GM18526 (cell line): ENCODE results near the gene HOXD8.

Source experiments
- POLR2A ChIP-seq: IDR thresholded peaks from 3 replicates; pipeline ENCODE4 v1.6.1; 2011; ENCODE audit not compliant: insufficient read length; ENCODE audit errors: extremely low read depth

Gene HOXD8

DNA sequence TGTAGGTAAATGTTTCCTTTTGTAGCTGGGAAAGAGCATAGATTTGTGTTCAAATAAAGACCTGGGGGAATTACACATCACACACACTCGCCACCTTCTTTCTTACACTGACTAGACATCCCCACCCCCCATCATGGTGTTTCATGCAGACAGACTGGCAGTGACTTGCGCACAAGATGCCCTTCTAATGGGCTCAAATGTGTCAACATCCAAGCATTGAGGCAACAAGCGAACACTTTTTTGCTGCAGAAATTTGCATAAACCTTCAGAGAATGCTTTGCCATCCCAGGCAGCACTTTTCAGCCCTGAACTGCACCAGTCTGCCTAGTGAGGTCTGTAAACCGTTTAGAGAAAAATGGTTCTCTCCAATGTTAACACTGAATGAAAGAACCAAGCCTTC is 4.5 kb downstream of the HOXD8 start:
- no peak for TF ChIP-seq POLR2A

DNA sequence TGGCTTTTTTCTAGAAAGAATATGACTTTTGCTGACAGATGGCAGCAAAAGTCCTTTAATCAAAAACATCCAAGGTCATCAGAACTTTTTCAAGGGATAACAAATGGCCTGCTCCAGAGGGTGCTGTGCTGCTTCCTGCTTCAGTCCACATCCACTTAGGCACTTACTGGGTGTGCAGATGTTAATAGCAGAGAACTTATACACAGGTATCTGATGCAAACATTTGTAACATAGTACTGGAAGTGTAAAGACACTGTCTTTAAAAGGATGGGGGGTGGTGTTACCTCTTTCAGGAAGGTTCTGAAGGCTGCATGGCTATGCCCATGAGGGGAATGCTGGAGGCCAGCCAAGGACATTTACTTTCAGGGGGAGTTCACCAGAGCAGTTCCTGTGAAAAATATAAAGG is 5.5 kb downstream of the HOXD8 start:
- no peak for TF ChIP-seq POLR2A

GRCh38 chr2:176136374-176137251 is 7.1 kb downstream of the HOXD8 start:
- no peak for TF ChIP-seq POLR2A

DNA sequence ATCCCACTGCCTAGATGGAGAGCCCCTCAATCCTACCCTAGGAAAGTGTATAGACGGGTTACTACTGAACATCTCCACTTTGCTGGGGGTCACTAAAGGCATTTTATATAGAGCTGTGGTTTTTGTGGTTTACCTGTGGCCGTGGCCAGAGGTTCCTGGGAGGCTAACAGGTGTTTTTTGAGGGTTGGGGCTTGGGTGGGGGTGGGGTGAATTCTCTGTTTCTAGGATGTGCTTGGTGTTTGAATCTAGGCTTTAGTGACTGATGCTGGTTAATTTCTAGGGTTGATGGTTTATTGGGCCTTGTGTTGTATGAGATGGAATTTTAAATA is 7.7 kb downstream of the HOXD8 start:
- no peak for TF ChIP-seq POLR2A

- TF ChIP-seq POLR2A = no peak
Measured at GRCh38 chr2:176137906-176138305, 8.4 kb downstream of the HOXD8 start.

- no peak for TF ChIP-seq POLR2A
Measured at GRCh38 chr2:176138526-176138922, 9.0 kb downstream of the HOXD8 start.

GRCh38 chr2:176138923-176139660 is 9.6 kb downstream of the HOXD8 start:
- no peak for TF ChIP-seq POLR2A

DNA sequence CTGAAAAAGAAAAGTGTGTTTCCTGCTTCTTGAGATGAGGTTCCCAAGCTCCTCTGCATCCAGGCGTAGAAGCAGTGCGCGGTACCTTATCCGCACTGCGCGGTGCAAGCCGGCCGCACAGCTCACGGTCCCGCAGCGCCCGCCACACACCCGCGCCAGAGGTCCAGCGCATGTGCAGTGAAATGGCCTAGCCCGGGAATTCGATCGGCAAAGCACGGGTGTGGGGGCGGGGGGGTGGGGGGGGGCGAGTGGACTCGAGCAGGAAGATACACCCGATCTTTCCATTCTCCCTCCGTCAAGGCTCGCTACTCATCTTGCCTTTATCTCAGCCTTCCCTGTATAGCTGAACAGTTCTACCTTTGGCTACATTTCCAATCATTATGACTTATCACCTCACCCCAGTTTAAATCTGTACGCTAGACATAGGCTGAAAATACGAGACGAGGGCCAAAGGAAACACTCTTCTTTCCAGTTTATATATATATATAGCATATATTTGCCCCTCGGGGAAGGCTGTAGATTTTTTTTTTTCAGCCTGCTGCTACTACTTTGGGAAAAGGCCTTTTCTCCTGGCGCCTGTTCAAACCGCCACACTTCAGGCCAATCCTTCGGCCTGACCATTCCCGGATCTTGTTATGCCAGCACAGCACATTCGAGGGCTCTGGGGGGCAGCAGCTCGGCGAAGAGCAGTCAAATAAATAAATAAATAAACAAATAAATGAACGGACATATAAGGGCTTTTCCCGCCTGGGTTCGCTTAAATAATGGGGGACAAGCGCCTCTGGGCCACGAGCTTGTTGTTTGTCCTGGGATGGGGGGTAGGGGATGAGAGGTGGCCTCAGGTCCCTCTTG is 10.4 kb downstream of the HOXD8 start:
- no peak for TF ChIP-seq POLR2A

DNA sequence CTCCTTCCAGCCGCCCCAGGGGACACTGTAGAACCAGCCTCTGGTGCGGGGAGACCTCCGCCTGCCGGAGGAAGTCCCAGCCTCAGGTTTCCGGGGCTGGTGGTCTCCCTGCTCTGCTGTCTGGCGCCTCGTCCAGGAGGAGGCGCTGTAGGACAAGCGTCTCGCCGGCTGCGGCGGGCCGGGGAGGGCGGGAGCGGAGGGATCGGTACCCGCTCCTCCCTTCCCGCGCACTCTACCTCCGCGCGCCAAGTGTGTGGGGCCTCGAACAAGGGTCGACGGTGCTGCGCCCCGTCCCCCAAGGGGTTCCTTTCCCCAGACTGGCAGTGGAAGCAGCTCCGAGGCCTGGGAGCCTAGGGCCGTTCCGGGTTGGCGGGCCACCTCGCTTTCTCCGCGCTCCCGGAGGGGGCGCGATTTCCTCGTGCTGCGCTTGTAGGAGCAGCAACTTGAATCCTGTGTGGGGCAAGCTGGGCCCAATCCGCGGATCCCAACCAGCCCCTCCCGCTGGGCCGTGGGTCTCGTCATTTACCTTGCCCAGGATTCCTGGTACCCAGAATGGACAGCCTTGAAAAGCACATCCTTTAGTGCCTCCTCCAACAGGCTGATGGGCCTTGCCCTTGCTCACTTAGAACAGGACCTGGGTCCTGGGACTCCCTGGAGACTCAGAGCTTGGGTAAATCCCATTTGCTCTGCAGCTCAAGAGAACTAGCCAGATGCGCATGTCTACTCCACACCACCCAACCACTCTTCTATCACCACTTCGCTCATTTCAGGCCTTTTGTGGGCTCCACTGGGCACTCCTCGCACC is 11.2 kb downstream of the HOXD8 start:
- TF ChIP-seq POLR2A = no peak

DNA sequence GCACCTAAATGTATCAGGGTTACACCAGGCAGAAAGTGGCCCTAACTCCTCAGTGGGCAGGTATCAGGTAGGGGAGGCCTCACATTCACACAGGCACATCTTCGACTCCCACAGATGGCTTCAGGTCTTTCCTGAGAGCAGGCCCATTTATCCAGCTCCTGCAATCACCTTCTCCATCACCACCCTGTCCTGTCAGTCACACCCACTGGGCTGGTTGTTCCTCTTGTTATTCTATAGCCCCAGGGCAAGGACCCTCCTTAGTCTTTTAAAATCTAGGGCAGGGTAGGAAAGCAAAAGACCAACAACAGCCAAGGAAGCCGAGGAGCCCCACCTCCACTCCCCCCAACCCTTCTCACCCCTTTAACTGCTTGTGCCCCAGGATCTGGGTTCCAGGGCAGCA is 12.8 kb downstream of the HOXD8 start:
- TF ChIP-seq POLR2A = no peak

GRCh38 chr2:176145085-176145969 is 15.8 kb downstream of the HOXD8 start:
- TF ChIP-seq POLR2A = no peak

- TF ChIP-seq POLR2A = no peak
Measured at GRCh38 chr2:176146101-176146500, 16.6 kb downstream of the HOXD8 start.

GRCh38 chr2:176146645-176147044 is 17.1 kb downstream of the HOXD8 start:
- TF ChIP-seq POLR2A = no peak
